SK-N-MC (cell line): Measurements from ENCODE around the gene PLXDC1.
A peak's percentile ranks its signal among the peaks of the same experiment; 100 is the strongest.

ENCODE experiments used
- DNase-seq: peaks from one replicate; pipeline ENCODE4 v3.0.0-alpha.2; 2011; ENCODE audit warnings: low read depth, low spot score
- H3K27ac ChIP-seq: fragments of 200-600 bp; sonication (generic); 2 replicates; pipeline ENCODE4 v1.5.1; 2016; ENCODE audit warnings: mixed run types
- H3K36me3 ChIP-seq: fragments of 200-600 bp; sonication (generic); 2 replicates; pipeline ENCODE4 v1.6.1; 2017; ENCODE audit warnings: antibody characterized with exemption, low read length, mixed read lengths; ENCODE audit not compliant: insufficient read depth
- H3K4me3 ChIP-seq: fragments of 200-600 bp; sonication (generic); 2 replicates; pipeline ENCODE4 v1.5.1; 2016
- H3K9ac ChIP-seq: fragments of 200-600 bp; sonication (generic); 2 replicates; pipeline ENCODE4 v1.8.0; 2017; ENCODE audit warnings: mixed run types, mixed read lengths; ENCODE audit not compliant: insufficient read length
- H3K9me3 ChIP-seq: fragments of 200-600 bp; sonication (generic); 2 replicates; pipeline ENCODE4 v1.6.1; 2017; ENCODE audit warnings: low read depth, mild to moderate bottlenecking, antibody characterized with exemption, low read length, moderate library complexity, mixed read lengths
- EZH2 ChIP-seq: fragments of 200-600 bp; sonication (generic); IDR thresholded peaks from one replicate; pipeline ENCODE4 v1.6.1; 2017; ENCODE audit warnings: antibody characterized with exemption
- FOXP2 ChIP-seq: optimal IDR thresholded peaks from 2 replicates; pipeline ENCODE3; 2011; ENCODE audit warnings: mild to moderate bottlenecking, moderate library complexity; ENCODE audit not compliant: insufficient read depth; ENCODE audit errors: extremely low read length, control extremely low read depth
- POLR2AphosphoS5 ChIP-seq: IDR thresholded peaks from 2 replicates; pipeline ENCODE4 v1.6.1; 2012; ENCODE audit warnings: mild to moderate bottlenecking, low read depth, low read length, borderline replicate concordance

The PLXDC1 gene

GRCh38 chr17:39094607-39095308 is 56.7 kb downstream of the PLXDC1 start:
- Histone ChIP-seq H3K36me3 (no peaks in the 10 kb centered on the region), H3K27ac (no peak overlapping the region), H3K9me3 (no peaks in the 10 kb centered on the region), H3K9ac (no peak overlapping the region), H3K4me3 (no peak overlapping the region)
- TF ChIP-seq FOXP2 (no peak), EZH2 (no peak), POLR2AphosphoS5 (no peak)
- no peak for DNase-seq

DNA sequence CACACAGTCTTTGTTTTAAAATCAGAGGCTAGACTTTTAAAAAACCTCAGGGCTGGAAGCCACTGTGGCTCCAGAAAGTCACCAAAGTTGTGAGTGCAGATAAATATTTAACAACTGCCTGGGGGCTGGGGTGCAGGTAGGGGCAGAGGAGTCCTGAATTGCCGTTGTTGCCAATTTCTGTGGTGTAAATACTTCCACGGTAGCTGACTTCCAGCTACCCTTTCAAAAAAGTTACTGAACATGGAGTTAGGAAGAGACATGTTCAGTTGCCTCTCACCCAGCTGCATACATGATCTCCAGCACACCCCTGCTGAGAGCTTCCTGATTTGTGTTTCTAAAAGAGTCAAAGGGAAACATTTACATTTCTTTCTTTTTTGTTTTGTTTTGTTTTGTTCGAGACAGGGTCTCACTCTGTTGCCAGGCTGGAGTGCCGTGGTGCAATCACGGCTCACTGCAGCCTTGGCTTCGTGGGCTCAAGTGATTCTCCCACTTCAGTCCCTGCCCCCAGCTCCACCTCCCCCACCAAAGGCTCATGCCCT is 58.7 kb downstream of the PLXDC1 start:
- Histone ChIP-seq H3K9me3 (no peaks in the 10 kb centered on the region), H3K9ac (no peak overlapping the region), H3K27ac (peak overlapping the region; percentile 65; the same call in 1 of the 2 replicates), H3K36me3 (no peaks in the 10 kb centered on the region), H3K4me3 (peak overlapping the region; percentile 40)
- TF ChIP-seq POLR2AphosphoS5 (no peak), FOXP2 (no peak), EZH2 (no peak)
- DNase-seq, result peak; percentile 22

DNA sequence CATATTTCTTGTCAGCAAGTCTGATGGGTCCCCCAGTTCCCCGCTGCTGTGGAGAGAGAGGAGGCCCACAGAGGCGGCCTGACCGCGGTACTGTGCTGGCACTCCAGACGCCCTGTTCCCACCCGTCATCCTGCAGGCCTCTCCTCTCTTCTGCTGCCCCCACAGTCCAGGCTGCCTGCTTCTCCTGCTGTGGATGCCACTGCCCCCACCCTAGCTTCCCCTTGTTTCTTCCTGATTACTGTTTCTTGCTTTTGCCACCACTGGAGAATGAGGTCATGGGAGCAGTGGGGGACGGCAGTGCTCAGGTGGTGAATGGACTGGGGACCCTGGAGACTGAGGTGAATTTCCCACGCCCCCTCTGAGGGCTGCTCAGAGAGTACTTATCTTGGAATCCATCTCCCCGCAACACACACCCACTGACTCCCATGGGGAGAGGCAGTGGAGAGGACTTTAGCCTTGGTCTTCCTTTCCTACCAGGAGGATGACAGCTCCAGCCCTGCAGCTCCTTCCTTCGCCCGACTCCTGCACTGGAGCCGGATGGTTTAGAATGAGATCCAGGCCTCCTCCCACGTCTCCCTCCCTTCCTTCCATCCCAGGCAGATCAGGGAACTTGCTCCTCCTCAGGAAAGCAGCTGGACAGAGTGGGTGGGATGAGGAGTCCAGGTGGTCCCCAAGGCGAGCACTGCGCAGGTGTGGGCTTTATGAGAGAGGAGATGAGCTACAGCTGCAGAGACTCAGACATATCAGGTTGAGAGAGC is 60.4 kb downstream of the PLXDC1 start:
- TF ChIP-seq FOXP2 (no peak), EZH2 (no peak), POLR2AphosphoS5 (no peak)
- Histone ChIP-seq H3K36me3 (no peaks in the 10 kb centered on the region), H3K4me3 (no peak overlapping the region), H3K9ac (no peak overlapping the region), H3K27ac (no peak overlapping the region), H3K9me3 (no peaks in the 10 kb centered on the region)
- DNase-seq, result no peak

DNA sequence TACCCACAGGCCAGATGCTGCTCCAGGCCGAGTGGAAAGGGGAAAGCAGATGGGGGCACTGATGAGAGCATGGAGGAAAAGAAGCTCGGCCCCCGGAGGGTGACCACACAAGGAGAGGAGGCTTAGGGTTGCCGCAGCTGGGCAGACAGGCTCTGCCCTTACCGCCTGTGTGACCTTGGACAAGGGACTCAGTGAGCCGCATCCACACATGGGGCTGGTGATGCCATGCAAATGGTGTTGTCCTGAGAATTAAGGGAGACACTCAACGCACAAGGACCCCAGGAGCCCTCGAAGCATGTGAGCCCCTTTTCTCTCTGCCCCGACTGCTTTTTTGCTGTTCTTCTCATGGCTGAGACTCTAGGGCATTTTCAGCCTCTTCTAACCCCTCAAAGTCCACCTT is 61.0 kb downstream of the PLXDC1 start:
- Histone ChIP-seq H3K9ac (no peak overlapping the region), H3K36me3 (no peaks in the 10 kb centered on the region), H3K4me3 (no peak overlapping the region), H3K9me3 (no peaks in the 10 kb centered on the region), H3K27ac (no peak overlapping the region)
- DNase-seq, result no peak
- TF ChIP-seq FOXP2 (no peak), EZH2 (no peak), POLR2AphosphoS5 (no peak)

- H3K9ac ChIP-seq, result no peak overlapping the region
- H3K9me3 ChIP-seq, result no peaks in the 10 kb centered on the region
- no peak overlapping the region for H3K4me3 ChIP-seq
- no peak for DNase-seq
- no peak for TF ChIP-seq FOXP2
- TF ChIP-seq EZH2, result no peak
- H3K36me3 ChIP-seq, result no peaks in the 10 kb centered on the region
- no peak overlapping the region for H3K27ac ChIP-seq
These were observed 66.9 kb downstream of the PLXDC1 start for GRCh38 chr17:39084558-39084957.

DNA sequence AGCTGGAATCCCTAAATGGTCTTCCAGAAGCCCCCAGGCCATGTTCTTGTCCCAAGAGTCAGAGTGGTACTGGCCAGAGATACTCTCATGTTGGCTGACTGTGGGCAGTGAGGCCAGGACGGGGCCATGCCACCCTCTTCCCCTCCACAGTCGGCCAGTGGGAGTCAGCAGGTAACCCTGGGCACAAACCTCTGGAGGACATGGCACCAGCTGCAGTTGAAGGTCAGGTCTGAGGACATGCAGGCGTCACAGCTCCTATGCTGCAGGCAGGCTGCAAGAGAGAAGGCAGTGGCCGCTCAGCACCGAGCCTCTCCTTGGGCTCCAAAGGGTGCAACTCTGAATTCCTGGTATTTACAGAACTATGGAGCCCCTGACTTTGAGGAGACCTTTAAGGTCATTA is 68.2 kb downstream of the PLXDC1 start:
- no peak for DNase-seq
- Histone ChIP-seq H3K9ac (no peak overlapping the region), H3K27ac (no peak overlapping the region), H3K36me3 (no peaks in the 10 kb centered on the region), H3K4me3 (no peak overlapping the region), H3K9me3 (no peaks in the 10 kb centered on the region)
- TF ChIP-seq EZH2 (no peak), POLR2AphosphoS5 (no peak), FOXP2 (no peak)

DNA sequence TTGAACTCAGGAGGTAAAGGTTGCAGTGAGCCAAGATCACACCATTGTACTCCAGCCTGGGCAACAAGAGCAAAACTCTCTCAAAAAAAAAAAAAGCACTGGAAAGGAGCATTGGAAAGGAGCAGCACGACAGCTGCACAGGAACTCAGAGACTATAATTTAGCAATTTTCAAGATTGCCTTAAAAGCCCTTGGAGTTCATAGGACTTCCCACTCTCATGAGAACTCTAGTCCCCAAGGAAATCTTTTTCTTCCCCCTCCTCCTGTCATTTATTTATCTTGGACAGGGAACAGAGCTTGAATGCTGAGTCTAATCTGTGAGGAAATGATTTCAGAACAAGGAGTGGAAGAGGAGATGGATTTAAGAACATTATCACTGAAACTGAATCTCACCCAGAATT is 69.0 kb downstream of the PLXDC1 start:
- Histone ChIP-seq H3K9ac (no peak overlapping the region), H3K9me3 (no peaks in the 10 kb centered on the region), H3K27ac (no peak overlapping the region), H3K36me3 (no peaks in the 10 kb centered on the region), H3K4me3 (no peak overlapping the region)
- DNase-seq, result no peak
- TF ChIP-seq POLR2AphosphoS5 (no peak), EZH2 (no peak), FOXP2 (no peak)

DNA sequence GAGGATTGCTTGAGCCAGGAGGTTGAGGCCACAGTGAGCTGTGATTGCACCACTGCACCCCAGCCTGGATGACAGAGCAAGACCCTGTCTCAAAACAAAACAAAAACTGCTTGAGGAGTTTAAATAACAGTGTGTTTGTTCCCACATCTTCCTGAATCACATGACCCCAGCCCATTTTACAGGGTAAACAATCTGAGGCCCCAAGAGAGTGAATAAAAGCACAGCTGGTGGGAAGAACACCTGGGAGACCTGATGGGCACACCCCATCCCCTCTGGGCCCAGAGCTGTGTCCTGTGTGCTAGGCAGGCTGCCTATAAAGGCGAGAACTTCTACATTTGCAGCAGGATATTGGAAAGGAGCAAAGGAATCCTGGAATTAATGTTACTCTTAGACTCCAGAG is 69.6 kb downstream of the PLXDC1 start:
- Histone ChIP-seq H3K4me3 (no peak overlapping the region), H3K27ac (no peak overlapping the region), H3K36me3 (no peaks in the 10 kb centered on the region), H3K9ac (no peak overlapping the region), H3K9me3 (no peaks in the 10 kb centered on the region)
- TF ChIP-seq POLR2AphosphoS5, result no peak
- no peak for TF ChIP-seq EZH2
- TF ChIP-seq FOXP2, result no peak
- no peak for DNase-seq
